Fibroblast of mammary gland (primary cell): ENCODE measurements around the gene SPATA16.

ENCODE experiments used
- DNase-seq: peaks from one replicate; pipeline ENCODE4 v3.0.0-alpha.2; 2010; ENCODE audit warnings: low read depth
- H3K4me3 ChIP-seq: 2 replicates; pipeline ENCODE4 v1.5.1; 2011; ENCODE audit warnings: low read depth, mild to moderate bottlenecking, low read length, moderate library complexity; ENCODE audit not compliant: control insufficient read depth
- TF ChIP-seq, protein P1 (sequence below): conservative IDR thresholded peaks from 2 replicates; pipeline ENCODE4 v1.5.1; 2011; ENCODE audit warnings: low read depth, low read length, inconsistent platforms; ENCODE audit not compliant: control insufficient read depth, insufficient read depth

The SPATA16 gene

DNA sequence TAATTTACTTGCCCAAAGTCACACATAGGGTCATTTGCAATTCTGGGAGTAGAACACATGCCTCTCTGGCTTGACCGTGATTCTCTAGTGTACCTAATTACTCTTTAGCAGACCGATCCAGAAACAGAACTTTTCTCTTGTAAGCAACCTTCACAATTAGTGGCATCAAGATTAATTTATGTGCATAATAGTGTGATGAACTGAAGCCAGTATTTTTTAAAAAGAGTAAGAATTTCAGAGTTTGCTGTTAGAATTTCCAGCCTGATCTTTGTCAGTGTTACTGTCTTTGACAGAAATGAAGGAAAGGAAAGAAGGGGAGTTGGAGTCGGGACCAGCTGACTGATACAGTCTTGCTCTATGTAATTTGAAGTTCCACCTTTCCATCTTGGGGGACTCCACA, 137.1 kb downstream of the SPATA16 start:
- TF ChIP-seq, protein P1, sequence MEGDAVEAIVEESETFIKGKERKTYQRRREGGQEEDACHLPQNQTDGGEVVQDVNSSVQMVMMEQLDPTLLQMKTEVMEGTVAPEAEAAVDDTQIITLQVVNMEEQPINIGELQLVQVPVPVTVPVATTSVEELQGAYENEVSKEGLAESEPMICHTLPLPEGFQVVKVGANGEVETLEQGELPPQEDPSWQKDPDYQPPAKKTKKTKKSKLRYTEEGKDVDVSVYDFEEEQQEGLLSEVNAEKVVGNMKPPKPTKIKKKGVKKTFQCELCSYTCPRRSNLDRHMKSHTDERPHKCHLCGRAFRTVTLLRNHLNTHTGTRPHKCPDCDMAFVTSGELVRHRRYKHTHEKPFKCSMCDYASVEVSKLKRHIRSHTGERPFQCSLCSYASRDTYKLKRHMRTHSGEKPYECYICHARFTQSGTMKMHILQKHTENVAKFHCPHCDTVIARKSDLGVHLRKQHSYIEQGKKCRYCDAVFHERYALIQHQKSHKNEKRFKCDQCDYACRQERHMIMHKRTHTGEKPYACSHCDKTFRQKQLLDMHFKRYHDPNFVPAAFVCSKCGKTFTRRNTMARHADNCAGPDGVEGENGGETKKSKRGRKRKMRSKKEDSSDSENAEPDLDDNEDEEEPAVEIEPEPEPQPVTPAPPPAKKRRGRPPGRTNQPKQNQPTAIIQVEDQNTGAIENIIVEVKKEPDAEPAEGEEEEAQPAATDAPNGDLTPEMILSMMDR: no peak
- H3K4me3 ChIP-seq: no peak overlapping the region
- DNase-seq: no peak

DNA sequence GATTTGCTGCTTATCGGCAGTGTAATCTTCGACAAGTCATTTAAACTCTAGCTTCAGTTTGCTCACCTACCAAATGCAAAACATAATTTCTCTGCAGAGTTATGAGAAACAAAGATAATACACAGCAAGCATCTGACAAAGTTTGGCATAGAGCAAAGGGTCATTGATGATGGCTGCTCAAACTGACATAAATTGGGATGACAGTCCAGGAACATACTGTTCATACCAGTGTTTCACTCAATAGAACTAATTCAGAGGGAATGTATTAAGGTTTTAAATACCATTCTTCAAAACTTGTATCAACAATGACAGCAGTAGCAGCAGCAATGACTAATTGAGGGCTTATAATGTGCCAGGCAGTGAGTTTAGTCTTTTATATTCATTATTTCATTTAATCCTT, 137.6 kb downstream of the SPATA16 start:
- TF ChIP-seq, protein P1: no peak
- DNase-seq: no peak
- no peak overlapping the region for H3K4me3 ChIP-seq

DNA sequence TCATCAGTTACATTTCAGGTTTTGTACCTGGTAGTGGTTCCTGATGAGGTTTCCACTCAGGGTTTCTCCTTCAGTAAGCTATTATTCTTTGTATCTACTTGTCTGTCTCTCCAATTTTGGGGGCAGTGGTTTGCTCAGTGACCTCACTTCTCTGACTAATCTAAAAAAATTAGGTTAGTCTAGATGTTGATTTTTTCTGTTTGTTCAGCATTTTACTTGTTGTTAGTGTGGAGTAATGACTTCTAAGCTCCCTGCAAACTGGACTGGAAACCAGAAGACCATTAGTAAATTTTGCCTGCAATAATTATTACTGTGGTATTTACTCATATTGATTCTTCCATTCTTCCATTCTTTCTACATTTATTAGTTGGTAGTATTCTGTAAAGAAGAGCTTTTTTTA, 139.4 kb downstream of the SPATA16 start:
- no peak for DNase-seq
- H3K4me3 ChIP-seq: no peak overlapping the region
- TF ChIP-seq, protein P1: no peak

DNA sequence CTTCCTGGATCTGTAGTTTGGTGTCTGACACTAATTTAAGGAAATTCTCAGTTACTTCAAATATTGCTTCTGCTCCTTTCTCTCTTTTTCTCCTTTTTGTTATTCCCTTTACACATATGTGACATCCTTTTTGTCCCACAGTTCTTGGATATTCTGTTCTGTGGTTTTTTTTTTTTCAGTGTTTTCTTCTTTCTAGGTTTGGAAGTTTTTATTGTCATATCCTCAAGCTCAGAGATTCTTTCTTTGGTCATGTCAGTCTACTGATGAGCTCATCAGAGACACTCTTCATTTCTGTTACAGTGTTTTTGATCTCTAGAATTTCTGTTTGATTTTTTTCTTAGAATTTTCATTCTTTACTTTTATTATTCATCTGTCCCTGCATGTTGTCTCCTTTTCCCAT, 140.5 kb downstream of the SPATA16 start:
- H3K4me3 ChIP-seq: no peak overlapping the region
- TF ChIP-seq, protein P1: no peak

DNA sequence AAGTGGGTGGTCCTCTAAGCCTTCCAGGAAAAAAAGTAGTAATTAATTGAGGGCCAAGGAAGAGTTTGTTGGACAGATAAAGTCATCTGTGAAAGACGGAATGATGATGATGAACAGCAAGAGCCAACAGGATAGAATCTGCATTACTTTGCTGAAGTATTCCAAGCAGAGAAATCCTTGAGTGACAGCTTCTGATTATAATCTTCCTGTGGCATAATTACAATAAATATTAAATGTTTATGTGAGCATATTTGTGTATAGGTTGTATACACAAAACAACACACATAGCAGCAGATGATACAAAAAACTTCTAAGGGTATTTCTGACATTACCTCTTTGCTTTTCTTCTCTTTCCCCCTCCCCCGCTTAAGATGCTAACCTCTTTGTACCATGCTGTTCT, 147.6 kb downstream of the SPATA16 start:
- TF ChIP-seq, protein P1: no peak
- no peak for DNase-seq
- no peak overlapping the region for H3K4me3 ChIP-seq

More for the DNA sequence above, 140.5 kb downstream of the SPATA16 start:
- no peak for DNase-seq

DNA sequence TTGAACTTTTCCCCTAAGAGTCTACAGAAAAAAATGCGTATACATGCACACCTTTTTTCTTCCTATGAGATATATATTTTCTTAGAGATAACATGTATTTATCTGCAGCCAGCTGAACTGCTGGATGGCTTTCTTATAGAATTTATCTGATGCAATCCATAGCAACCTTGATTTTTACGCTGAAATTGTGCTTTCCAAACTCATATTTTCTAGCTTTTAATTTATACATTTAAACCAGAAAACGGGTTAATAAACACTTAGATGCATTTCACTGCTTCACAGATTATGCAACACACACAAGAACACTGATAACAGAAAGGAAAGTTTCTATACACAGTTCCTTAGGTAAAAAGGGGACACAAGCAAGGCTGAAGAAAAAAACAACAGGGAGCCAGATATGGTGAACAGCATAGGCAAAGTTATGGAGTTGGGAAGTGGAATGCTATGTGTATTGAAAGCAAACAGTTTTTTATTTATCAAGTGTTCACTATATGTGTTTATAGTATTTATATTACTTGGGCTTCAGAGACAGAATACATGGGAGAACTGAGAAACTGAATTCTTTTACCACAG, 149.5 kb downstream of the SPATA16 start:
- TF ChIP-seq, protein P1: no peak
- DNase-seq: no peak
- H3K4me3 ChIP-seq: no peak overlapping the region

DNA sequence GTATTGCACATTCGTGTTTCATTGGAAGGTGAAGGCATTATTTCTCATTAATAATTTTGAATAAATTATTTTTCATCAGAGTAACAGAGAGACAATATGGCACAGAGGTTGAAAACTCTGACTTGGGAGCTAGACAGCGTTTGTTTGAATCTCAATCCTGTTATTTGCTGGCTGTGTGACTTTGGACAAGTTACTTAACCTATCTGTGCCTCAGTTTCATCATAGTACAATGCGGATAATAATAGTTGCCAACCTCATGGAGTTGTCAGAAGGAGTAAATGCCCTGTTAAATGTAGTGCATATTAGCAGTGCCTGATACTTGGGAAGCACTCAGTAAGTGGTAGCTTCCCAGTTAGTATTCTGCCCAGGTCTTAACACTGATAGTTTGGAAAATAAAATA, 151.7 kb downstream of the SPATA16 start:
- H3K4me3 ChIP-seq: no peak overlapping the region
- DNase-seq: no peak
- TF ChIP-seq, protein P1: no peak
